Activated T-helper 17 cell treated with anti-CD3 and anti-CD28 coated beads, Interleukin-2, amount 50 U/mL, for 72 hours (primary cell): Measurements from ENCODE around the gene UMAD1. TPM values are rescaled to one million over a fixed set of nuclear protein-coding genes. Genes with fewer than 3 reads are reported as not detected.

Experiments used
- ATAC-seq: fragments of 150-1000 bp; cut with Tn5 transposase; replicated peaks from 2 replicates; pipeline ENCODE4 v1.10.0; 2021; ENCODE audit warnings: mild to moderate bottlenecking, moderate library complexity
- H3K27ac Mint-ChIP-seq: one replicate; pipeline ENCODE4 v1.8.0; 2022; ENCODE audit warnings: mixed read lengths
- H3K27me3 Mint-ChIP-seq: one replicate; pipeline ENCODE4 v1.8.0; 2022; ENCODE audit warnings: mixed read lengths
- H3K36me3 Mint-ChIP-seq: one replicate; pipeline ENCODE4 v1.8.0; 2022; ENCODE audit warnings: low read depth, mild to moderate bottlenecking, mixed read lengths
- H3K4me1 Mint-ChIP-seq: one replicate; pipeline ENCODE4 v1.8.0; 2022; ENCODE audit warnings: mixed read lengths
- H3K4me3 Mint-ChIP-seq: one replicate; pipeline ENCODE4 v1.8.0; 2022; ENCODE audit warnings: mild to moderate bottlenecking, mixed read lengths
- H3K9me3 Mint-ChIP-seq: one replicate; pipeline ENCODE4 v1.8.0; 2022; ENCODE audit warnings: mixed read lengths
- total RNA-seq, 2 donors: library from RNA; stranded (reverse); gene quantifications; one replicate each; pipeline ENCODE4 v1.2.3, GENCODE V29; 2022

UMAD1 gene
- total RNA-seq, 2 donors from 2014 or later, result 9.4 to 11.7 TPM

- Mint-ChIP-seq H3K4me3 (no peak overlapping the region), H3K9me3 (no peaks in the 10 kb centered on the region), H3K36me3 (no peaks in the 10 kb centered on the region), H3K27me3 (no peaks in the 10 kb centered on the region), H3K4me1 (no peaks in the 10 kb centered on the region), H3K27ac (no peak overlapping the region)
- no peak for ATAC-seq
Measured at GRCh38 chr7:7868572-7868899, 228.0 kb downstream of the UMAD1 start.

GRCh38 chr7:7869036-7869435 is 228.5 kb downstream of the UMAD1 start:
- Mint-ChIP-seq H3K9me3 (no peaks in the 10 kb centered on the region), H3K36me3 (no peaks in the 10 kb centered on the region), H3K4me3 (no peak overlapping the region), H3K4me1 (no peaks in the 10 kb centered on the region), H3K27me3 (no peaks in the 10 kb centered on the region), H3K27ac (no peak overlapping the region)
- ATAC-seq, result no peak

GRCh38 chr7:7869651-7870050 is 229.1 kb downstream of the UMAD1 start:
- Mint-ChIP-seq H3K4me3 (no peak overlapping the region), H3K27me3 (no peaks in the 10 kb centered on the region), H3K9me3 (no peaks in the 10 kb centered on the region)

GRCh38 chr7:7870555-7870954 is 230.0 kb downstream of the UMAD1 start:
- no peaks in the 10 kb centered on the region for H3K36me3 Mint-ChIP-seq
- H3K27ac Mint-ChIP-seq, result no peak overlapping the region
- ATAC-seq, result no peak
- H3K27me3 Mint-ChIP-seq, result no peaks in the 10 kb centered on the region
- no peak overlapping the region for H3K4me3 Mint-ChIP-seq
- H3K4me1 Mint-ChIP-seq, result no peaks in the 10 kb centered on the region
- H3K9me3 Mint-ChIP-seq, result no peaks in the 10 kb centered on the region

More at GRCh38 chr7:7869651-7870050, 229.1 kb downstream of the UMAD1 start:
- Mint-ChIP-seq H3K4me1 (no peaks in the 10 kb centered on the region), H3K27ac (no peak overlapping the region), H3K36me3 (no peaks in the 10 kb centered on the region)
- ATAC-seq, result no peak

- no peak overlapping the region for H3K4me3 Mint-ChIP-seq
- no peaks in the 10 kb centered on the region for H3K9me3 Mint-ChIP-seq
- no peaks in the 10 kb centered on the region for H3K4me1 Mint-ChIP-seq
- H3K27ac Mint-ChIP-seq, result no peak overlapping the region
- H3K27me3 Mint-ChIP-seq, result no peaks in the 10 kb centered on the region
- H3K36me3 Mint-ChIP-seq, result peaks cover 9% of the 10 kb centered on the region
- no peak for ATAC-seq
Measured at GRCh38 chr7:7876419-7876818, 235.9 kb downstream of the UMAD1 start.

GRCh38 chr7:7881581-7881980 is 241.0 kb downstream of the UMAD1 start:
- Mint-ChIP-seq H3K27me3 (no peaks in the 10 kb centered on the region), H3K36me3 (peaks cover 16% of the 10 kb centered on the region), H3K4me1 (no peaks in the 10 kb centered on the region), H3K27ac (no peak overlapping the region), H3K4me3 (no peak overlapping the region), H3K9me3 (no peaks in the 10 kb centered on the region)
- ATAC-seq, result no peak

- Mint-ChIP-seq H3K36me3 (peaks cover 13% of the 10 kb centered on the region), H3K4me3 (no peak overlapping the region), H3K27ac (no peak overlapping the region), H3K9me3 (no peaks in the 10 kb centered on the region), H3K27me3 (no peaks in the 10 kb centered on the region), H3K4me1 (no peaks in the 10 kb centered on the region)
- ATAC-seq, result no peak
Measured at GRCh38 chr7:7882888-7883287, 242.3 kb downstream of the UMAD1 start.

- no peaks in the 10 kb centered on the region for H3K27me3 Mint-ChIP-seq
- no peak overlapping the region for H3K27ac Mint-ChIP-seq
- H3K4me1 Mint-ChIP-seq, result no peaks in the 10 kb centered on the region
- no peak for ATAC-seq
- no peaks in the 10 kb centered on the region for H3K9me3 Mint-ChIP-seq
- H3K36me3 Mint-ChIP-seq, result peaks cover 8% of the 10 kb centered on the region
- H3K4me3 Mint-ChIP-seq, result no peak overlapping the region
Measured at GRCh38 chr7:7883394-7883793, 242.8 kb downstream of the UMAD1 start.

- no peaks in the 10 kb centered on the region for H3K9me3 Mint-ChIP-seq
- H3K36me3 Mint-ChIP-seq, result peaks cover 8% of the 10 kb centered on the region
- no peak overlapping the region for H3K4me3 Mint-ChIP-seq
- H3K27ac Mint-ChIP-seq, result no peak overlapping the region
- H3K4me1 Mint-ChIP-seq, result no peaks in the 10 kb centered on the region
- no peaks in the 10 kb centered on the region for H3K27me3 Mint-ChIP-seq
- ATAC-seq, result peak; percentile 47
Measured at GRCh38 chr7:7884855-7885254, 244.3 kb downstream of the UMAD1 start.

GRCh38 chr7:7889791-7890568 is 249.4 kb downstream of the UMAD1 start:
- no peaks in the 10 kb centered on the region for H3K36me3 Mint-ChIP-seq

GRCh38 chr7:7895004-7895650 is 254.6 kb downstream of the UMAD1 start:
- H3K27me3 Mint-ChIP-seq, result no peaks in the 10 kb centered on the region
- H3K4me1 Mint-ChIP-seq, result no peaks in the 10 kb centered on the region
- no peak overlapping the region for H3K27ac Mint-ChIP-seq
- no peak for ATAC-seq
- H3K9me3 Mint-ChIP-seq, result no peaks in the 10 kb centered on the region
- no peak overlapping the region for H3K4me3 Mint-ChIP-seq
- H3K36me3 Mint-ChIP-seq, result no peaks in the 10 kb centered on the region

More at GRCh38 chr7:7889791-7890568, 249.4 kb downstream of the UMAD1 start:
- Mint-ChIP-seq H3K4me3 (no peak overlapping the region), H3K27me3 (no peaks in the 10 kb centered on the region), H3K9me3 (no peaks in the 10 kb centered on the region), H3K27ac (no peak overlapping the region), H3K4me1 (no peaks in the 10 kb centered on the region)
- ATAC-seq, result no peak

- Mint-ChIP-seq H3K9me3 (no peaks in the 10 kb centered on the region), H3K4me1 (no peaks in the 10 kb centered on the region), H3K27ac (no peak overlapping the region), H3K27me3 (no peaks in the 10 kb centered on the region), H3K4me3 (no peak overlapping the region), H3K36me3 (no peaks in the 10 kb centered on the region)
- no peak for ATAC-seq
Measured at GRCh38 chr7:7895754-7896153, 255.2 kb downstream of the UMAD1 start.

GRCh38 chr7:7897509-7897908 is 257.0 kb downstream of the UMAD1 start:
- no peak for ATAC-seq
- no peaks in the 10 kb centered on the region for H3K27me3 Mint-ChIP-seq
- H3K9me3 Mint-ChIP-seq, result no peaks in the 10 kb centered on the region
- H3K4me3 Mint-ChIP-seq, result no peak overlapping the region
- H3K27ac Mint-ChIP-seq, result no peak overlapping the region
- H3K4me1 Mint-ChIP-seq, result no peaks in the 10 kb centered on the region
- H3K36me3 Mint-ChIP-seq, result no peaks in the 10 kb centered on the region

GRCh38 chr7:7897949-7898515 is 257.5 kb downstream of the UMAD1 start:
- Mint-ChIP-seq H3K27ac (no peak overlapping the region), H3K27me3 (no peaks in the 10 kb centered on the region), H3K4me3 (no peak overlapping the region), H3K36me3 (no peaks in the 10 kb centered on the region), H3K9me3 (no peaks in the 10 kb centered on the region), H3K4me1 (no peaks in the 10 kb centered on the region)
- no peak for ATAC-seq

- Mint-ChIP-seq H3K9me3 (no peaks in the 10 kb centered on the region), H3K4me3 (no peak overlapping the region), H3K36me3 (no peaks in the 10 kb centered on the region), H3K27me3 (no peaks in the 10 kb centered on the region), H3K27ac (no peak overlapping the region), H3K4me1 (no peaks in the 10 kb centered on the region)
- no peak for ATAC-seq
Measured at GRCh38 chr7:7902845-7903244, 262.3 kb downstream of the UMAD1 start.
